Gastrocnemius medialis (tissue), 4 donors: Measurements from ENCODE around the gene CHKB.

ENCODE experiments used
- POLR2A ChIP-seq, 2 donors: fragments of 450-650 bp; IDR thresholded peaks; one replicate each; pipeline ENCODE4 v1.6.1; 2017; ENCODE audit warnings: antibody characterized with exemption in 2 of 2, mild to moderate bottlenecking in 2 of 2, moderate library complexity in 2 of 2
- TF ChIP-seq, protein P1 (sequence below), 5 experiments: fragments of 450-650 bp in 3 of 5; fragments of 200-600 bp in 2 of 5; sonication (generic) in 2 of 5; IDR thresholded peaks in 4 of 5; conservative IDR thresholded peaks in 1 of 5; 1 replicate in 4 of 5; 2 replicates in 1 of 5; pipeline ENCODE4 v1.5.1; 2016 to 2019; ENCODE audit warnings: antibody characterized with exemption in 5 of 5, mild to moderate bottlenecking in 3 of 5, moderate library complexity in 3 of 5

DNA sequence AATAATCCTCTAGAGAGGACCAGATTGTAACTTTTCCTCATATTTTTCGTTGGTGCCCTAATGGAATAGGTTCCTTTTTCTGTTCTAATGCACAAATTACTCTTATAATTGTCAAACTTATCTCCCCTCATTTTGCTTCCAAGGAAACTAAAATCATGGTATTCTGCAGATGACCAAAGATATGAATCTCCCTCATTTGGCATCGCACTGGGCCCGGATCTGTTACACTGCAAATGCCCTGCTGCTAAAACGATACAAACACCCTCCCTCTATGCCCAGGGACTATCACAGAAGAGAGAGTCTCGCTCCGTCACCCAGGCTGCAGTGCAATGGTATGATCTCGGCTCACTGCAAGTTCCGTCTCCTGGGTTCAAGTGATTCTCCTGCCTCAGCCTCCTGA lies 29.3 kb downstream of the CHKB start:
- TF ChIP-seq, protein P1, sequence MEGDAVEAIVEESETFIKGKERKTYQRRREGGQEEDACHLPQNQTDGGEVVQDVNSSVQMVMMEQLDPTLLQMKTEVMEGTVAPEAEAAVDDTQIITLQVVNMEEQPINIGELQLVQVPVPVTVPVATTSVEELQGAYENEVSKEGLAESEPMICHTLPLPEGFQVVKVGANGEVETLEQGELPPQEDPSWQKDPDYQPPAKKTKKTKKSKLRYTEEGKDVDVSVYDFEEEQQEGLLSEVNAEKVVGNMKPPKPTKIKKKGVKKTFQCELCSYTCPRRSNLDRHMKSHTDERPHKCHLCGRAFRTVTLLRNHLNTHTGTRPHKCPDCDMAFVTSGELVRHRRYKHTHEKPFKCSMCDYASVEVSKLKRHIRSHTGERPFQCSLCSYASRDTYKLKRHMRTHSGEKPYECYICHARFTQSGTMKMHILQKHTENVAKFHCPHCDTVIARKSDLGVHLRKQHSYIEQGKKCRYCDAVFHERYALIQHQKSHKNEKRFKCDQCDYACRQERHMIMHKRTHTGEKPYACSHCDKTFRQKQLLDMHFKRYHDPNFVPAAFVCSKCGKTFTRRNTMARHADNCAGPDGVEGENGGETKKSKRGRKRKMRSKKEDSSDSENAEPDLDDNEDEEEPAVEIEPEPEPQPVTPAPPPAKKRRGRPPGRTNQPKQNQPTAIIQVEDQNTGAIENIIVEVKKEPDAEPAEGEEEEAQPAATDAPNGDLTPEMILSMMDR (IDR thresholded peaks at IDR 0.05 in 4 of 5, conservative IDR thresholded peaks at IDR 0.05 in 1 of 5) = no peak
- no peak for TF ChIP-seq POLR2A (IDR thresholded peaks at IDR 0.05)
